ENCODE results near the gene DGKE. TPM values are rescaled to one million over a fixed set of nuclear protein-coding genes. Genes with fewer than 3 reads are reported as not detected.

The DGKE gene
- total RNA-seq, 1 experiment from 2014 or later: 8.5 TPM

DNA sequence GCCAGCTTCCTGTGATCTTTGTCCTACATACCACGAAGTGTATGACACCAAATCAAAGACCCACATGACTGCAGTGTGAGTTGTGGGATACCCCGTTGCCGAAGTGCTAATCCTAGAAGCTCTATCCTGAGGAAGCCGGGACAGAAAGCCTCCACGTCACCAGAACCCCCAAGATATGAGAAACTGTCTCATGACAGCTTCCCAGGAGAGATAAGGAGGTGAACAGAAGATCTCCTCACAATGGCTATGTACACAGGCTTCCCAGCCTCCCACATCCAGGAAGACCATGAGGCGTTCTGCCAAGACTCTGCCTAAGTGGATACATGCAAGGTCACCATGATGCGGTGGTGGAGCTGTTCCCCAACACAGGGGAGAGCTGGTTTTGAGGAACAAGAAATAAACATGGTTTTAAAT is 42.8 kb downstream of the DGKE start (continued):
- TF ChIP-seq, protein P1, sequence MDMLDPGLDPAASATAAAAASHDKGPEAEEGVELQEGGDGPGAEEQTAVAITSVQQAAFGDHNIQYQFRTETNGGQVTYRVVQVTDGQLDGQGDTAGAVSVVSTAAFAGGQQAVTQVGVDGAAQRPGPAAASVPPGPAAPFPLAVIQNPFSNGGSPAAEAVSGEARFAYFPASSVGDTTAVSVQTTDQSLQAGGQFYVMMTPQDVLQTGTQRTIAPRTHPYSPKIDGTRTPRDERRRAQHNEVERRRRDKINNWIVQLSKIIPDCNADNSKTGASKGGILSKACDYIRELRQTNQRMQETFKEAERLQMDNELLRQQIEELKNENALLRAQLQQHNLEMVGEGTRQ (CRISPR knock-in tag; IDR thresholded peaks at IDR 0.05): no peak

DNA sequence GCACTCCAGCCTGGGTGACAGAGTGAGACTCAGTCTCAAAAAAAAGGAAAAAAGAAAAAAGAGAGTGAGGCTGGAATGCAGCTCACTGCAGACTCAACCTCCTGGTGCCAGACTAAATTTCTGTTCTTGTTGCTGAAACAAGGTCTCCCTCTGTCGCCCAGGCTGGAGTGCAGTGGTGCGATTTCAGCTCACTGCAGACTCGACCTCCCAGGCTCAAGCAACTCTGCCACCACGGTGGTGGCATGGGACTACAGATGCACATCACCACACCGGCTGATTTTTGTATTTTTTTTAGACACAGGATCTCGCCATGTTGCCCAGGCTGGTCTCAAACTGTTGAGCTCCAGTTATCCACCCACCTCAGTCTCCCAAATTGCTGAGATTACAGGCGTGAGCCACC is 45.3 kb downstream of the DGKE start:
- ChIA-PET POLR2A (no interaction called here), CTCF (interaction anchor here (0.7 to 1.5 kb wide), 5 partner anchors 10 to 904 kb away, joined by 3 to 6 read pairs (median 3); no protein-coding TSS in a partner anchor)
- DNase-seq (ENCODE audit: low spot score) (no peak), ATAC-seq (no peak)
- Mint-ChIP-seq H3K4me3 (no peak overlapping the region), H3K4me1 (no peaks in the 10 kb centered on the region), H3K27me3 (ENCODE audit: low read depth) (peaks cover 10% of the 10 kb centered on the region), H3K9me3 (peaks cover 15% of the 10 kb centered on the region), H3K36me3 (no peaks in the 10 kb centered on the region), H3K27ac (no peak overlapping the region)
- TF ChIP-seq, protein P2, sequence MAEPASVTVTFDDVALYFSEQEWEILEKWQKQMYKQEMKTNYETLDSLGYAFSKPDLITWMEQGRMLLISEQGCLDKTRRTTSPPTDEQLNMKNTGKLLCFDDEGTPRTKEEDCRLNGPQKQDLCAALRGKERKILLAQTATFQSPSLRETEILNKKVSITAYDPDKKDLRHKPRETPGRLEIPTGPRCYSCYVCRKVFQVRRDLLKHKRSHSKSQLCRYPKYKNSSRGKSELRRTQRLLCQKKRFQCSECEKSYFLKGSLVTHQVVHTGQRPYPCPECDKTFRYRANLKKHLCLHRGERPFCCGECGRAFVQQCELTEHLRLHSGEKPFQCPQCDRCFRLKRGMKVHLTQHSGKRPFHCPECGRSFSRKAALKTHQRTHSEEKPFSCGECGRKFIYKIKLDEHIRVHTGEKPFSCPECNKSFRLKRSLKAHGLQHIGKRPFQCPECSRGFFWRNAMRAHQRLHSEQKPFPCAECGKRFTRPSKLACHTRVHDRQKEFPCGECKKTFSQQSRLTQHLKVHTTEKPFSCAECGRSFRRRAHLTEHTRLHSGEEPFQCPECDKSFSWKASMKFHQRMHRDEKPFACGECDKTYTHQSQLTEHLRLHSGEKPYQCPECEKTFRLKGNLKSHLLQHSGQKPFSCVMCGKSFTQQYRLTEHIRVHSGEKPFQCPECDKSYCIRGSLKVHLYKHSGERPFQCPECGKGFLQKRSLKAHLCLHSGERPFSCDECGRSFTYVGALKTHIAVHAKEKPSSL (CRISPR knock-in tag; conservative IDR thresholded peaks at IDR 0.05): no peak
- TF ChIP-seq ZNF671 (CRISPR knock-in tag; IDR thresholded peaks at IDR 0.05) (no peak), ZNF121 (CRISPR knock-in tag; IDR thresholded peaks at IDR 0.05) (no peak)
- TF ChIP-seq, protein P3, sequence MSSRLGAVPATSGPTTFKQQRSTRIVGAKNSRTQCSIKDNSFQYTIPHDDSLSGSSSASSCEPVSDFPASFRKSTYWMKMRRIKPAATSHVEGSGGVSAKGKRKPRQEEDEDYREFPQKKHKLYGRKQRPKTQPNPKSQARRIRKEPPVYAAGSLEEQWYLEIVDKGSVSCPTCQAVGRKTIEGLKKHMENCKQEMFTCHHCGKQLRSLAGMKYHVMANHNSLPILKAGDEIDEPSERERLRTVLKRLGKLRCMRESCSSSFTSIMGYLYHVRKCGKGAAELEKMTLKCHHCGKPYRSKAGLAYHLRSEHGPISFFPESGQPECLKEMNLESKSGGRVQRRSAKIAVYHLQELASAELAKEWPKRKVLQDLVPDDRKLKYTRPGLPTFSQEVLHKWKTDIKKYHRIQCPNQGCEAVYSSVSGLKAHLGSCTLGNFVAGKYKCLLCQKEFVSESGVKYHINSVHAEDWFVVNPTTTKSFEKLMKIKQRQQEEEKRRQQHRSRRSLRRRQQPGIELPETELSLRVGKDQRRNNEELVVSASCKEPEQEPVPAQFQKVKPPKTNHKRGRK (CRISPR knock-in tag; IDR thresholded peaks at IDR 0.05; ENCODE audit: borderline replicate concordance): no peak
- TF ChIP-seq, protein P4, sequence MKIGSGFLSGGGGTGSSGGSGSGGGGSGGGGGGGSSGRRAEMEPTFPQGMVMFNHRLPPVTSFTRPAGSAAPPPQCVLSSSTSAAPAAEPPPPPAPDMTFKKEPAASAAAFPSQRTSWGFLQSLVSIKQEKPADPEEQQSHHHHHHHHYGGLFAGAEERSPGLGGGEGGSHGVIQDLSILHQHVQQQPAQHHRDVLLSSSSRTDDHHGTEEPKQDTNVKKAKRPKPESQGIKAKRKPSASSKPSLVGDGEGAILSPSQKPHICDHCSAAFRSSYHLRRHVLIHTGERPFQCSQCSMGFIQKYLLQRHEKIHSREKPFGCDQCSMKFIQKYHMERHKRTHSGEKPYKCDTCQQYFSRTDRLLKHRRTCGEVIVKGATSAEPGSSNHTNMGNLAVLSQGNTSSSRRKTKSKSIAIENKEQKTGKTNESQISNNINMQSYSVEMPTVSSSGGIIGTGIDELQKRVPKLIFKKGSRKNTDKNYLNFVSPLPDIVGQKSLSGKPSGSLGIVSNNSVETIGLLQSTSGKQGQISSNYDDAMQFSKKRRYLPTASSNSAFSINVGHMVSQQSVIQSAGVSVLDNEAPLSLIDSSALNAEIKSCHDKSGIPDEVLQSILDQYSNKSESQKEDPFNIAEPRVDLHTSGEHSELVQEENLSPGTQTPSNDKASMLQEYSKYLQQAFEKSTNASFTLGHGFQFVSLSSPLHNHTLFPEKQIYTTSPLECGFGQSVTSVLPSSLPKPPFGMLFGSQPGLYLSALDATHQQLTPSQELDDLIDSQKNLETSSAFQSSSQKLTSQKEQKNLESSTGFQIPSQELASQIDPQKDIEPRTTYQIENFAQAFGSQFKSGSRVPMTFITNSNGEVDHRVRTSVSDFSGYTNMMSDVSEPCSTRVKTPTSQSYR (CRISPR knock-in tag; IDR thresholded peaks at IDR 0.05): no peak

DNA sequence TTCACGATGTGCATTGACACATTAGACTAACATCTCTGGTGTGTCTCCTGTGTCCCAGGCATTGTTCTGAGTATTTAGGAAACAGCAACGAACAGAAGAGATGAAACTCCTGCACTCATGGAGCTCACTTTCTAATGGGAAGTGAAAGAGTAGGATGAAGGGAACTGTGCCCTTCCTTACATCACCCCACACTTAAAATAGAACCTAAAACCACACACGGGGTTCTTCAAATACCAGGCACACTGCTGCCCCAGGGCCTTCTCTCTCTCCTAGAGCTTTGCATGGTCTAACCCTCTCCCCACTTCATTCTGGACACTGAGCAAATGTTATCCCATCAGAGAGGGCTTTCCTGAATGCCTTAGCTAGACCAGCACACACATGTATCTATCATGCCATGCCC is 46.2 kb downstream of the DGKE start:
- POLR2A ChIA-PET: no interaction called here
- CTCF ChIA-PET: interaction anchor here (1.2 to 1.5 kb wide), 3 partner anchors 9 to 60 kb away, joined by 3 to 6 read pairs (median 4); no protein-coding TSS in a partner anchor
- H3K9me3 Mint-ChIP-seq: peaks cover 15% of the 10 kb centered on the region
- no peaks in the 10 kb centered on the region for H3K4me1 Mint-ChIP-seq
- no peaks in the 10 kb centered on the region for H3K36me3 Mint-ChIP-seq
- peaks cover 10% of the 10 kb centered on the region for H3K27me3 Mint-ChIP-seq (ENCODE audit: low read depth)
- ATAC-seq: no peak
- DNase-seq (ENCODE audit: low spot score): no peak
- no peak overlapping the region for H3K4me3 Mint-ChIP-seq
- no peak overlapping the region for H3K27ac Mint-ChIP-seq
- no peak for TF ChIP-seq OVOL2 (CRISPR knock-in tag; IDR thresholded peaks at IDR 0.05; ENCODE audit: borderline replicate concordance)
- TF ChIP-seq, protein P5, sequence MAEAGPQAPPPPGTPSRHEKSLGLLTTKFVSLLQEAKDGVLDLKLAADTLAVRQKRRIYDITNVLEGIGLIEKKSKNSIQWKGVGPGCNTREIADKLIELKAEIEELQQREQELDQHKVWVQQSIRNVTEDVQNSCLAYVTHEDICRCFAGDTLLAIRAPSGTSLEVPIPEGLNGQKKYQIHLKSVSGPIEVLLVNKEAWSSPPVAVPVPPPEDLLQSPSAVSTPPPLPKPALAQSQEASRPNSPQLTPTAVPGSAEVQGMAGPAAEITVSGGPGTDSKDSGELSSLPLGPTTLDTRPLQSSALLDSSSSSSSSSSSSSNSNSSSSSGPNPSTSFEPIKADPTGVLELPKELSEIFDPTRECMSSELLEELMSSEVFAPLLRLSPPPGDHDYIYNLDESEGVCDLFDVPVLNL (CRISPR knock-in tag; IDR thresholded peaks at IDR 0.05; ENCODE audit: borderline replicate concordance, low read depth): no peak
- TF ChIP-seq CREB1 (CRISPR knock-in tag; IDR thresholded peaks at IDR 0.05): no peak
- TF ChIP-seq NFATC4 (CRISPR knock-in tag; IDR thresholded peaks at IDR 0.05): no peak

DNA sequence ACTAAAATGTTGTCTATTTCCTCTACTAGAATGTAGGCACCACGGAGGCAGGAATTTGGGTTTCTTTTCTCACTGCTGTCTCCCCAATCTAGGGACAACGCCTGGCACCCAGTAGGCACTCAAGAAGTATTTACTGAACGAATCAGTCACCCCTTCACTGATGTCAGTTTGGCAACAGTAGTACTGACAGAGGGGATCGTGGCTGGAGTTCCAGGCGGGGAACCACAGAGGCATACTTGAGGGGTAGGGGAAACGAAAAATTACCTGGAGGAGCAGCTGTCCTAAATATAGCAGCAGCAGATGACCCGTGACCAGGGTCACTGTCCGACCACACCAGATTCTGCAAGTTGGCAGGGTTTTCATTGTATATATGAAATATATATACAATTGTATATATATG is 46.6 kb downstream of the DGKE start:
- Mint-ChIP-seq H3K27me3 (ENCODE audit: low read depth) (peaks cover 9% of the 10 kb centered on the region), H3K27ac (no peak overlapping the region), H3K4me3 (no peak overlapping the region)
- TF ChIP-seq ZNF416 (CRISPR knock-in tag; IDR thresholded peaks at IDR 0.05) (no peak), ZNF396 (CRISPR knock-in tag; IDR thresholded peaks at IDR 0.05; ENCODE audit: borderline replicate concordance) (no peak), NR1H2 (CRISPR knock-in tag; IDR thresholded peaks at IDR 0.05) (no peak), CBFB (CRISPR knock-in tag; IDR thresholded peaks at IDR 0.05; ENCODE audit: low read depth) (no peak), ZNF138 (CRISPR knock-in tag; conservative IDR thresholded peaks at IDR 0.05) (no peak), NFYB (CRISPR knock-in tag; conservative IDR thresholded peaks at IDR 0.05; ENCODE audit: low read depth) (no peak), ZNF317 (CRISPR knock-in tag; IDR thresholded peaks at IDR 0.05; ENCODE audit: borderline replicate concordance, low read depth) (no peak), ZNF121 (CRISPR knock-in tag; IDR thresholded peaks at IDR 0.05) (no peak), MYBL2 (CRISPR knock-in tag; IDR thresholded peaks at IDR 0.05) (no peak)
- TF ChIP-seq, protein P6, sequence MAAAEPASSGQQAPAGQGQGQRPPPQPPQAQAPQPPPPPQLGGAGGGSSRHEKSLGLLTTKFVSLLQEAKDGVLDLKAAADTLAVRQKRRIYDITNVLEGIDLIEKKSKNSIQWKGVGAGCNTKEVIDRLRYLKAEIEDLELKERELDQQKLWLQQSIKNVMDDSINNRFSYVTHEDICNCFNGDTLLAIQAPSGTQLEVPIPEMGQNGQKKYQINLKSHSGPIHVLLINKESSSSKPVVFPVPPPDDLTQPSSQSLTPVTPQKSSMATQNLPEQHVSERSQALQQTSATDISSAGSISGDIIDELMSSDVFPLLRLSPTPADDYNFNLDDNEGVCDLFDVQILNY (CRISPR knock-in tag; IDR thresholded peaks at IDR 0.05): no peak

More for the DNA sequence above, 46.6 kb downstream of the DGKE start:
- Mint-ChIP-seq H3K9me3 (peaks cover 15% of the 10 kb centered on the region), H3K36me3 (no peaks in the 10 kb centered on the region), H3K4me1 (peaks cover 3% of the 10 kb centered on the region; the same call in 1 of the 2 replicates)
- no peak for DNase-seq (ENCODE audit: low spot score)
- CTCF ChIA-PET: interaction anchor here (1.2 kb wide), 1 partner anchor 61 kb away, joined by 4 read pairs; no protein-coding TSS in a partner anchor
- POLR2A ChIA-PET: no interaction called here
- ATAC-seq: no peak

Data from WTC11 (cell line).